Esophagus muscularis mucosa (tissue), 4 donors: ENCODE measurements around the gene TFAP2E.
"Not testable (repeated sequence)": the region's sequence is repeated elsewhere in the genome, so short reads cannot be mapped to it uniquely, and the experiment has no call there.

ENCODE experiments used
- CTCF ChIP-seq, 3 experiments: fragments of 200-600 bp in 2 of 3; fragments of 450-650 bp in 1 of 3; sonication (generic) in 2 of 3; IDR thresholded peaks; one replicate each; pipeline ENCODE4 v1.5.1; 2017 to 2019; ENCODE audit warnings: antibody characterized with exemption in 3 of 3, mild to moderate bottlenecking in 2 of 3, moderate library complexity in 1 of 3
- EP300 ChIP-seq: sonication (generic); formaldehyde crosslinking; IDR thresholded peaks from one replicate; pipeline ENCODE4 v1.6.1; 2017; ENCODE audit warnings: antibody characterized with exemption
- POLR2A ChIP-seq: fragments of 450-650 bp; IDR thresholded peaks from one replicate; pipeline ENCODE4 v1.6.1; 2017; ENCODE audit warnings: antibody characterized with exemption, moderate library complexity, mild to moderate bottlenecking, low read depth
- POLR2AphosphoS5 ChIP-seq, 2 donors: sonication (generic); formaldehyde crosslinking; IDR thresholded peaks; one replicate each; pipeline ENCODE4 v1.6.1; 2017; ENCODE audit warnings: antibody characterized with exemption in 2 of 2

- not testable (repeated sequence) for TF ChIP-seq POLR2AphosphoS5 (IDR thresholded peaks at IDR 0.05); POLR2A; CTCF (IDR thresholded peaks at IDR 0.05); EP300
Measured at GRCh38 chr1:35581621-35582020, 8.5 kb downstream of the TFAP2E start.
